ENCODE results near the gene DIS3L.
A peak's percentile ranks its signal among the peaks of the same experiment; 100 is the strongest.
"Not testable (repeated sequence)": the region's sequence is repeated elsewhere in the genome, so short reads cannot be mapped to it uniquely, and the experiment has no call there.

Gene DIS3L

GRCh38 chr15:66310786-66311185 is 17.4 kb downstream of the DIS3L start:
- no peaks in the 10 kb centered on the region for H3K27me3 ChIP-seq (ENCODE audit: control insufficient read depth in 1 of 2, insufficient read depth in 2 of 2, low read length in 2 of 2)
- no peak overlapping the region for H3K27ac ChIP-seq (ENCODE audit: low read length)
- H3K4me3 ChIP-seq (ENCODE audit: low read length in 2 of 2), result no peak overlapping the region
- no peaks in the 10 kb centered on the region for H3K4me1 ChIP-seq (ENCODE audit: control insufficient read depth, insufficient read depth, low read length)
- peaks cover 48 to 56% of the 10 kb centered on the region in 2 donors for H3K36me3 ChIP-seq (ENCODE audit: control insufficient read depth in 2 of 2, insufficient read depth in 2 of 2, low read length in 2 of 2)
- no peaks in the 10 kb centered on the region for H3K9me3 ChIP-seq (ENCODE audit: control insufficient read depth in 2 of 2, low read length in 2 of 2)
- H3K9ac ChIP-seq (ENCODE audit: low read length in 2 of 2), result no peak overlapping the region

GRCh38 chr15:66312144-66312543 is 18.8 kb downstream of the DIS3L start:
- H3K4me1 ChIP-seq (ENCODE audit: control insufficient read depth, insufficient read depth, low read length), result no peaks in the 10 kb centered on the region
- H3K4me3 ChIP-seq (ENCODE audit: low read length in 2 of 2), result no peak overlapping the region
- no peak overlapping the region for H3K9ac ChIP-seq (ENCODE audit: low read length in 2 of 2)
- H3K27ac ChIP-seq (ENCODE audit: low read length), result no peak overlapping the region
- H3K27me3 ChIP-seq (ENCODE audit: control insufficient read depth in 1 of 2, insufficient read depth in 2 of 2, low read length in 2 of 2), result no peaks in the 10 kb centered on the region
- peaks cover 52 to 54% of the 10 kb centered on the region in 2 donors for H3K36me3 ChIP-seq (ENCODE audit: control insufficient read depth in 2 of 2, insufficient read depth in 2 of 2, low read length in 2 of 2)
- no peaks in the 10 kb centered on the region for H3K9me3 ChIP-seq (ENCODE audit: control insufficient read depth in 2 of 2, low read length in 2 of 2)

- Histone ChIP-seq H3K9ac (ENCODE audit: low read length in 2 of 2) (no peak overlapping the region), H3K27ac (ENCODE audit: low read length) (no peak overlapping the region), H3K36me3 (ENCODE audit: control insufficient read depth in 2 of 2, insufficient read depth in 2 of 2, low read length in 2 of 2) (peaks cover 46 to 51% of the 10 kb centered on the region in 2 donors), H3K4me1 (ENCODE audit: control insufficient read depth, insufficient read depth, low read length) (no peaks in the 10 kb centered on the region), H3K4me3 (ENCODE audit: low read length in 2 of 2) (no peak overlapping the region), H3K9me3 (ENCODE audit: control insufficient read depth in 2 of 2, low read length in 2 of 2) (no peaks in the 10 kb centered on the region), H3K27me3 (ENCODE audit: control insufficient read depth in 1 of 2, insufficient read depth in 2 of 2, low read length in 2 of 2) (no peaks in the 10 kb centered on the region)
Measured at GRCh38 chr15:66323312-66323928, 30.1 kb downstream of the DIS3L start.

- Histone ChIP-seq H3K4me1 (ENCODE audit: control insufficient read depth, insufficient read depth, low read length) (no peaks in the 10 kb centered on the region), H3K4me3 (ENCODE audit: low read length in 2 of 2) (no peak overlapping the region), H3K27ac (ENCODE audit: low read length) (no peak overlapping the region), H3K9ac (ENCODE audit: low read length in 2 of 2) (no peak overlapping the region), H3K9me3 (ENCODE audit: control insufficient read depth in 2 of 2, low read length in 2 of 2) (no peaks in the 10 kb centered on the region), H3K36me3 (ENCODE audit: control insufficient read depth in 2 of 2, insufficient read depth in 2 of 2, low read length in 2 of 2) (peaks cover 38 to 57% of the 10 kb centered on the region in 2 donors), H3K27me3 (ENCODE audit: control insufficient read depth in 1 of 2, insufficient read depth in 2 of 2, low read length in 2 of 2) (no peaks in the 10 kb centered on the region)
Measured at GRCh38 chr15:66326051-66326450, 32.7 kb downstream of the DIS3L start.

- H3K4me1 ChIP-seq (ENCODE audit: control insufficient read depth, insufficient read depth, low read length), result no peaks in the 10 kb centered on the region
- no peaks in the 10 kb centered on the region for H3K27me3 ChIP-seq (ENCODE audit: control insufficient read depth in 1 of 2, insufficient read depth in 2 of 2, low read length in 2 of 2)
- no peak overlapping the region for H3K27ac ChIP-seq (ENCODE audit: low read length)
- H3K9ac ChIP-seq (ENCODE audit: low read length in 2 of 2), result no peak overlapping the region
- H3K36me3 ChIP-seq (ENCODE audit: control insufficient read depth in 2 of 2, insufficient read depth in 2 of 2, low read length in 2 of 2), result peaks cover 31 to 52% of the 10 kb centered on the region in 2 donors
- H3K4me3 ChIP-seq (ENCODE audit: low read length in 2 of 2), result no peak overlapping the region
- no peaks in the 10 kb centered on the region for H3K9me3 ChIP-seq (ENCODE audit: control insufficient read depth in 2 of 2, low read length in 2 of 2)
Measured at GRCh38 chr15:66327736-66328135, 34.4 kb downstream of the DIS3L start.

- Histone ChIP-seq H3K9me3 (ENCODE audit: control insufficient read depth in 2 of 2, low read length in 2 of 2) (no peaks in the 10 kb centered on the region), H3K27ac (ENCODE audit: low read length) (no peak overlapping the region), H3K36me3 (ENCODE audit: control insufficient read depth in 2 of 2, insufficient read depth in 2 of 2, low read length in 2 of 2) (peaks cover 27 to 45% of the 10 kb centered on the region in 2 donors), H3K4me1 (ENCODE audit: control insufficient read depth, insufficient read depth, low read length) (no peaks in the 10 kb centered on the region), H3K9ac (ENCODE audit: low read length in 2 of 2) (no peak overlapping the region), H3K4me3 (ENCODE audit: low read length in 2 of 2) (no peak overlapping the region), H3K27me3 (ENCODE audit: control insufficient read depth in 1 of 2, insufficient read depth in 2 of 2, low read length in 2 of 2) (no peaks in the 10 kb centered on the region)
Measured at GRCh38 chr15:66328771-66329170, 35.4 kb downstream of the DIS3L start.

GRCh38 chr15:66348530-66348929 is 55.2 kb downstream of the DIS3L start:
- H3K36me3 ChIP-seq (ENCODE audit: control insufficient read depth in 2 of 2, insufficient read depth in 2 of 2, low read length in 2 of 2); H3K4me3 ChIP-seq (ENCODE audit: low read length in 2 of 2); H3K27me3 ChIP-seq (ENCODE audit: control insufficient read depth in 1 of 2, insufficient read depth in 2 of 2, low read length in 2 of 2); H3K4me1 ChIP-seq (ENCODE audit: control insufficient read depth, insufficient read depth, low read length); H3K9me3 ChIP-seq (ENCODE audit: control insufficient read depth in 2 of 2, low read length in 2 of 2); H3K27ac ChIP-seq (ENCODE audit: low read length); H3K9ac ChIP-seq (ENCODE audit: low read length in 2 of 2): not testable (repeated sequence)

GRCh38 chr15:66356077-66356358 is 62.6 kb downstream of the DIS3L start:
- peak overlapping the region; percentile 87 to 91 for H3K4me3 ChIP-seq (ENCODE audit: low read length in 2 of 2)
- H3K36me3 ChIP-seq (ENCODE audit: control insufficient read depth in 2 of 2, insufficient read depth in 2 of 2, low read length in 2 of 2), result peaks cover 0 to 2% of the 10 kb centered on the region in 2 donors
- no peaks in the 10 kb centered on the region for H3K9me3 ChIP-seq (ENCODE audit: control insufficient read depth in 2 of 2, low read length in 2 of 2)
- H3K9ac ChIP-seq (ENCODE audit: low read length in 2 of 2), result peak overlapping the region; percentile 80 to 89
- peak overlapping the region; percentile 78 for H3K27ac ChIP-seq (ENCODE audit: low read length)
- peaks cover 8% of the 10 kb centered on the region for H3K4me1 ChIP-seq (ENCODE audit: control insufficient read depth, insufficient read depth, low read length)
- no peaks in the 10 kb centered on the region for H3K27me3 ChIP-seq (ENCODE audit: control insufficient read depth in 1 of 2, insufficient read depth in 2 of 2, low read length in 2 of 2)

- peaks cover 8% of the 10 kb centered on the region for H3K4me1 ChIP-seq (ENCODE audit: control insufficient read depth, insufficient read depth, low read length)
- peak within 1 kb of the TSS; percentile 87 to 91 for H3K4me3 ChIP-seq (ENCODE audit: low read length in 2 of 2)
Measured at GRCh38 chr15:66356359-66357236, 63.2 kb downstream of the DIS3L start, which contains the start of gene TIPIN. Gene TIPIN (minus strand): TSS chr15:66356685. CDS start chr15:66352947, 3,738 bp downstream.

GRCh38 chr15:66359740-66360139 is 66.4 kb downstream of the DIS3L start:
- no peak overlapping the region for H3K9ac ChIP-seq (ENCODE audit: low read length in 2 of 2)

More at GRCh38 chr15:66356359-66357236, 63.2 kb downstream of the DIS3L start, which contains the start of gene TIPIN:
- no peaks in the 10 kb centered on the region for H3K9me3 ChIP-seq (ENCODE audit: control insufficient read depth in 2 of 2, low read length in 2 of 2)
- peak within 1 kb of the TSS; percentile 78 for H3K27ac ChIP-seq (ENCODE audit: low read length)
- H3K27me3 ChIP-seq (ENCODE audit: control insufficient read depth in 1 of 2, insufficient read depth in 2 of 2, low read length in 2 of 2), result no peaks in the 10 kb centered on the region
- H3K36me3 ChIP-seq (ENCODE audit: control insufficient read depth in 2 of 2, insufficient read depth in 2 of 2, low read length in 2 of 2), result no peaks in the 10 kb centered on the region
- peak within 1 kb of the TSS; percentile 80 to 89 for H3K9ac ChIP-seq (ENCODE audit: low read length in 2 of 2)

More at GRCh38 chr15:66359740-66360139, 66.4 kb downstream of the DIS3L start:
- Histone ChIP-seq H3K27ac (ENCODE audit: low read length) (no peak overlapping the region), H3K36me3 (ENCODE audit: control insufficient read depth in 2 of 2, insufficient read depth in 2 of 2, low read length in 2 of 2) (no peaks in the 10 kb centered on the region), H3K9me3 (ENCODE audit: control insufficient read depth in 2 of 2, low read length in 2 of 2) (no peaks in the 10 kb centered on the region), H3K27me3 (ENCODE audit: control insufficient read depth in 1 of 2, insufficient read depth in 2 of 2, low read length in 2 of 2) (no peaks in the 10 kb centered on the region), H3K4me1 (ENCODE audit: control insufficient read depth, insufficient read depth, low read length) (peaks cover 8% of the 10 kb centered on the region), H3K4me3 (ENCODE audit: low read length in 2 of 2) (no peak overlapping the region)
